SK-N-SH (cell line): ENCODE results near the gene INAFM2. TPM values are rescaled to one million over a fixed set of nuclear protein-coding genes. Genes with fewer than 3 reads are reported as not detected.
A peak's percentile ranks its signal among the peaks of the same experiment; 100 is the strongest.

ENCODE experiments used
- CTCF ChIA-PET: fragments of 300-600, 350-600 bp; formaldehyde crosslinking; extraction: SDS; loops from one replicate; lab custom pipeline; 2021; lab: Yijun Ruan, JAX
- POLR2A ChIA-PET: fragments of 350-600 bp; sonication (Branson Sonifier 250); formaldehyde crosslinking; extraction: SDS; loops from one replicate; lab custom pipeline; 2020; ENCODE audit warnings: antibody characterized with exemption, inconsistent platforms; lab: Yijun Ruan, JAX
- DNase-seq: peaks from one replicate; pipeline ENCODE4 v3.0.0; 2012
- H2AFZ ChIP-seq: fragments of 200-600 bp; sonication (generic); 2 replicates; pipeline ENCODE4 v1.8.1; 2016; ENCODE audit warnings: antibody characterized with exemption, mild to moderate bottlenecking, low read depth
- H3F3A ChIP-seq: fragments of 200-600 bp; sonication (generic); replicated peaks from 2 replicates; pipeline ENCODE3; 2016; ENCODE audit warnings: antibody characterized with exemption, mild to moderate bottlenecking; ENCODE audit not compliant: insufficient read depth
- H3K27ac ChIP-seq, 2 experiments: fragments of 200-500 bp in 1 of 2; fragments of 200-600 bp in 1 of 2; sonication (Bioruptor generic) in 1 of 2; sonication (generic), shearing (Covaris generic) in 1 of 2; 2 replicates each; pipeline versions ENCODE4 v1.5.1 to v1.6.1; 2014 to 2016; ENCODE audit warnings: low read depth in 2 of 2, inconsistent platforms in 1 of 2, low read length in 1 of 2, mild to moderate bottlenecking in 1 of 2, mixed read lengths in 1 of 2
- H3K27me3 ChIP-seq: fragments of 200-600 bp; sonication (generic), shearing (Covaris generic); 2 replicates; pipeline ENCODE4 v1.6.1; 2016; ENCODE audit warnings: mixed run types; ENCODE audit not compliant: insufficient read depth
- H3K36me3 ChIP-seq, 2 experiments: fragments of 200-500 bp in 1 of 2; fragments of 200-600 bp in 1 of 2; sonication (Bioruptor generic) in 1 of 2; sonication (generic) in 1 of 2; replicated peaks in 1 of 2; 2 replicates each; pipeline versions ENCODE3 to v1.5.1; 2014 to 2016; ENCODE audit warnings: low read length in 1 of 2, mild to moderate bottlenecking in 1 of 2; ENCODE audit not compliant: insufficient read depth in 2 of 2, control insufficient read depth in 1 of 2
- H3K4me1 ChIP-seq, 2 experiments: fragments of 200-500 bp in 1 of 2; fragments of 200-600 bp in 1 of 2; sonication (Bioruptor generic) in 1 of 2; sonication (generic), shearing (Covaris generic) in 1 of 2; 2 replicates each; pipeline versions ENCODE4 v1.5.1 to v1.6.1; 2014 to 2016; ENCODE audit warnings: low read depth in 1 of 2, low read length in 1 of 2, mixed run types in 1 of 2; ENCODE audit not compliant: insufficient read depth in 2 of 2, control insufficient read depth in 1 of 2
- H3K4me2 ChIP-seq: fragments of 200-600 bp; sonication (generic), shearing (Covaris generic); 2 replicates; pipeline ENCODE4 v1.6.1; 2017; ENCODE audit warnings: mixed run types
- H3K4me3 ChIP-seq, 2 experiments: fragments of 200-500 bp in 1 of 2; fragments of 200-600 bp in 1 of 2; sonication (Bioruptor generic) in 1 of 2; sonication (generic), shearing (Covaris generic) in 1 of 2; 2 replicates each; pipeline versions ENCODE4 v1.5.1 to v1.8.1; 2014 to 2016; ENCODE audit warnings: low read depth in 2 of 2, inconsistent platforms in 1 of 2, low read length in 1 of 2, mild to moderate bottlenecking in 1 of 2, mixed read lengths in 1 of 2, moderate library complexity in 1 of 2
- H3K79me2 ChIP-seq: fragments of 200-600 bp; sonication (generic); 2 replicates; pipeline ENCODE4 v1.8.1; 2017; ENCODE audit warnings: mild to moderate bottlenecking; ENCODE audit not compliant: insufficient read depth
- H3K9ac ChIP-seq: fragments of 200-600 bp; sonication (generic); 2 replicates; pipeline ENCODE4 v1.6.1; 2017; ENCODE audit warnings: mixed run types
- H3K9me2 ChIP-seq: fragments of 200-600 bp; sonication (generic); 2 replicates; pipeline ENCODE4 v1.6.1; 2017; ENCODE audit warnings: mixed run types
- H3K9me3 ChIP-seq: fragments of 200-600 bp; sonication (generic); 2 replicates; pipeline ENCODE4 v1.6.1; 2017; ENCODE audit warnings: mixed run types, mild to moderate bottlenecking, moderate library complexity
- H4K20me1 ChIP-seq: fragments of 200-600 bp; sonication (generic); 2 replicates; pipeline ENCODE4 v1.6.1; 2017; ENCODE audit warnings: mild to moderate bottlenecking, mixed run types; ENCODE audit not compliant: insufficient read depth
- EP300 ChIP-seq, 2 experiments: IDR thresholded peaks; 2 replicates each; pipeline versions ENCODE4 v1.4.0 to v1.6.1; 2012; ENCODE audit warnings: borderline replicate concordance in 1 of 2, low read depth in 1 of 2, low read length in 1 of 2
- MAX ChIP-seq: IDR thresholded peaks from 2 replicates; pipeline ENCODE4 v1.4.0; 2012; ENCODE audit warnings: low read depth
- NRF1 ChIP-seq: IDR thresholded peaks from 2 replicates; pipeline ENCODE4 v1.6.1; 2012; ENCODE audit warnings: low read depth, mild to moderate bottlenecking, low read length
- PBX3 ChIP-seq: IDR thresholded peaks from 2 replicates; pipeline ENCODE4; 2012
- POLR2AphosphoS5 ChIP-seq: IDR thresholded peaks from 2 replicates; pipeline ENCODE4 v1.6.1; 2012; ENCODE audit warnings: low read depth, low read length
- RAD21 ChIP-seq: IDR thresholded peaks from 2 replicates; pipeline ENCODE4 v1.6.1; 2012; ENCODE audit warnings: mild to moderate bottlenecking, low read length
- RCOR1 ChIP-seq: fragments of 150-350 bp; IDR thresholded peaks from 2 replicates; pipeline ENCODE4 v1.6.1; 2017; ENCODE audit warnings: antibody characterized with exemption, low read length
- SIN3A ChIP-seq: IDR thresholded peaks from 2 replicates; pipeline ENCODE4 v1.6.1; 2012; ENCODE audit warnings: low read depth, mild to moderate bottlenecking, low read length, moderate library complexity, borderline replicate concordance
- WGBS: methylation state at CpG from one replicate; pipeline ENCODE4 v1.1.6; 2017; ENCODE audit warnings: low lambda C conversion rate; 5-methylcytosine and 5-hydroxymethylcytosine counted together
- polyA plus RNA-seq, 3 experiments: library from polyadenylated mRNA; depleted of rRNA; stranded (reverse); fragments of >200 nt; gene quantifications; 2 replicates each; pipeline ENCODE4 v1.2.3, GENCODE V29; 2012
- TF ChIP-seq, protein P1 (sequence below): IDR thresholded peaks from 2 replicates; pipeline ENCODE4 v1.4.0; 2012; ENCODE audit warnings: low read depth, borderline replicate concordance

INAFM2 gene
- polyA plus RNA-seq, 1 of the 3 experiments (the other 2 are of a cell fraction): 7.8 TPM

DNA sequence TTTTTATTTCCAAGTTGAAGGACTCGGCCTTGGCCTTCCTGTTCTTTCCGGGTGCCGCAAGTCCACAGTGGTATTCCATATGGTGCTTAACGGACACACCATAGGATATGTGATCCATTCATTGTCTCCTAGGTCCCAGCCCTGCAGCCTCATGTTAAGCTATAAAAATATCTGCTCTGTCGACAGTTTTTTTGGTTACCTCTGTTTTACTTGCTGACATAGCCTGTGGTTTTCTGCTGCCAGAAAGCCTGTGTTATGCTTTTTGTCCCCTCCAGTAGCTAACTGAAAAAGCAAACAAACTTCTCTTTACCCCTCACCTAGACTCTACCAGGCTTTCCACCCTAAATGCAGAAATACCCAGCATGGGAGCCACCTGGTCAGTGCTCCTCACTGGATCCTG, 5.3 kb downstream of the INAFM2 start (continued):
- TF ChIP-seq NRF1 (no peak), RCOR1 (no peak)
- TF ChIP-seq, all 33 proteins: peak for 0

GRCh38 chr15:40329804-40330203, 6.3 kb downstream of the INAFM2 start:
- WGBS: 88% methylated on average over 7 of the region's 7 CpGs
- Histone ChIP-seq H3K4me2 (no peak overlapping the region), H3F3A (peaks cover 27% of the 10 kb centered on the region), H3K9ac (no peak overlapping the region), H3K79me2 (peaks cover 9% of the 10 kb centered on the region; the same call in 1 of the 2 replicates), H4K20me1 (no peaks in the 10 kb centered on the region), H3K9me3 (no peaks in the 10 kb centered on the region), H3K4me1 (peaks cover 18 to 19% of the 10 kb centered on the region in 2 experiments), H3K4me3 (no peak overlapping the region)
- ChIA-PET CTCF (interaction anchor here (2.5 to 70.6 kb wide), 3 partner anchors 12 to 51 kb away, joined by 9 to 2194 read pairs (median 2194); partner anchors contain the start of genes ANKRD63, CCDC9B, DISP2 and INAFM2), POLR2A (no interaction called here)
- DNase-seq: no peak
- TF ChIP-seq EP300 (IDR thresholded peaks at IDR 0.05; ENCODE audit: borderline replicate concordance in 1 of 2, low read depth in 1 of 2, low read length in 1 of 2): no peak
- TF ChIP-seq RCOR1: no peak
- TF ChIP-seq, protein P1, sequence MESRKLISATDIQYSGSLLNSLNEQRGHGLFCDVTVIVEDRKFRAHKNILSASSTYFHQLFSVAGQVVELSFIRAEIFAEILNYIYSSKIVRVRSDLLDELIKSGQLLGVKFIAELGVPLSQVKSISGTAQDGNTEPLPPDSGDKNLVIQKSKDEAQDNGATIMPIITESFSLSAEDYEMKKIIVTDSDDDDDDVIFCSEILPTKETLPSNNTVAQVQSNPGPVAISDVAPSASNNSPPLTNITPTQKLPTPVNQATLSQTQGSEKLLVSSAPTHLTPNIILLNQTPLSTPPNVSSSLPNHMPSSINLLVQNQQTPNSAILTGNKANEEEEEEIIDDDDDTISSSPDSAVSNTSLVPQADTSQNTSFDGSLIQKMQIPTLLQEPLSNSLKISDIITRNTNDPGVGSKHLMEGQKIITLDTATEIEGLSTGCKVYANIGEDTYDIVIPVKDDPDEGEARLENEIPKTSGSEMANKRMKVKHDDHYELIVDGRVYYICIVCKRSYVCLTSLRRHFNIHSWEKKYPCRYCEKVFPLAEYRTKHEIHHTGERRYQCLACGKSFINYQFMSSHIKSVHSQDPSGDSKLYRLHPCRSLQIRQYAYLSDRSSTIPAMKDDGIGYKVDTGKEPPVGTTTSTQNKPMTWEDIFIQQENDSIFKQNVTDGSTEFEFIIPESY: no peak
- TF ChIP-seq PBX3: no peak
- TF ChIP-seq SIN3A: no peak
- no peak for TF ChIP-seq RAD21
- TF ChIP-seq POLR2AphosphoS5: no peak
- TF ChIP-seq, all 33 proteins: peak for 0
- Histone ChIP-seq H2AFZ (no peak overlapping the region), H3K27me3 (no peaks in the 10 kb centered on the region), H3K27ac (no peak overlapping the region), H3K36me3 (peaks cover 2 to 4% of the 10 kb centered on the region in 2 experiments), H3K9me2 (no peaks in the 10 kb centered on the region)

GRCh38 chr15:40330368-40330836, 6.9 kb downstream of the INAFM2 start:
- H3K27me3 ChIP-seq: no peaks in the 10 kb centered on the region
- no peak overlapping the region for H3K4me3 ChIP-seq
- no peak for TF ChIP-seq SIN3A
- 0 out of 2 replicates have a peak, but pooled peaks have one; percentile 18 for TF ChIP-seq MAX
- no peak for TF ChIP-seq PBX3
- H2AFZ ChIP-seq: no peak overlapping the region
- H3K4me1 ChIP-seq: peaks cover 12 to 19% of the 10 kb centered on the region in 2 experiments
- H3K79me2 ChIP-seq: peaks cover 3% of the 10 kb centered on the region; the same call in 1 of the 2 replicates
- H4K20me1 ChIP-seq: no peaks in the 10 kb centered on the region
- peaks cover 27% of the 10 kb centered on the region for H3F3A ChIP-seq
- peaks cover 4 to 8% of the 10 kb centered on the region in 2 experiments for H3K36me3 ChIP-seq
- 100% methylated on average over 5 of the region's 5 CpGs for WGBS
- no peaks in the 10 kb centered on the region for H3K9me2 ChIP-seq
- H3K4me2 ChIP-seq: no peak overlapping the region
- H3K9ac ChIP-seq: no peak overlapping the region
- CTCF ChIA-PET: interaction anchor here (1.0 to 70.6 kb wide), 5 partner anchors 11 to 92 kb away, joined by 3 to 2194 read pairs (median 9); partner anchors contain the start of genes ANKRD63, CCDC9B, DISP2 and INAFM2
- no peak for DNase-seq
- H3K27ac ChIP-seq: no peak overlapping the region; a peak in 1 of 4 replicates
- POLR2A ChIA-PET: no interaction called here
- no peaks in the 10 kb centered on the region for H3K9me3 ChIP-seq
